Left cardiac atrium (tissue), 4 donors: ENCODE data around the gene PSAP. TPM values are rescaled to one million over a fixed set of nuclear protein-coding genes. Genes with fewer than 3 reads are reported as not detected.

Source experiments
- ATAC-seq, 2 donors: fragments of 200-7000 bp; cut with Tn5 transposase; one replicate each; pipeline ENCODE4 v1.9.1; 2020; ENCODE audit warnings: mild to moderate bottlenecking in 2 of 2, moderate library complexity in 2 of 2
- DNase-seq: peaks from one replicate; pipeline ENCODE4 v3.0.0-alpha.2; 2020
- intact Hi-C, 2 donors: fragments of 100-400 bp; cut with DNase I; formaldehyde crosslinking; loops; one replicate each; pipeline versions ENCODE4 v1.14.1 to v1.15.1; 2022 to 2023
- total RNA-seq, 2 donors: library from RNA; stranded (reverse); fragmentation: NEBNext Ultra II Directional; extraction: Animal tissue kit (Norgen Biotek cat#: 25700); gene quantifications; one replicate each; pipeline ENCODE4 v1.2.1, GENCODE V29; 2021
- donor health status: DM: no; HTN: yes; CAD: no.
- donor health status: DM: no; HTN: yes; CAD: no; lungs with severe emphysema.
- donor health status: DM: yes; HTN: yes; CAD: no.
- donor health status: Dilated cardiomyopathy.

The PSAP gene
- total RNA-seq, 2 donors from 2014 or later, result 1,413 to 1,441 TPM

DNA sequence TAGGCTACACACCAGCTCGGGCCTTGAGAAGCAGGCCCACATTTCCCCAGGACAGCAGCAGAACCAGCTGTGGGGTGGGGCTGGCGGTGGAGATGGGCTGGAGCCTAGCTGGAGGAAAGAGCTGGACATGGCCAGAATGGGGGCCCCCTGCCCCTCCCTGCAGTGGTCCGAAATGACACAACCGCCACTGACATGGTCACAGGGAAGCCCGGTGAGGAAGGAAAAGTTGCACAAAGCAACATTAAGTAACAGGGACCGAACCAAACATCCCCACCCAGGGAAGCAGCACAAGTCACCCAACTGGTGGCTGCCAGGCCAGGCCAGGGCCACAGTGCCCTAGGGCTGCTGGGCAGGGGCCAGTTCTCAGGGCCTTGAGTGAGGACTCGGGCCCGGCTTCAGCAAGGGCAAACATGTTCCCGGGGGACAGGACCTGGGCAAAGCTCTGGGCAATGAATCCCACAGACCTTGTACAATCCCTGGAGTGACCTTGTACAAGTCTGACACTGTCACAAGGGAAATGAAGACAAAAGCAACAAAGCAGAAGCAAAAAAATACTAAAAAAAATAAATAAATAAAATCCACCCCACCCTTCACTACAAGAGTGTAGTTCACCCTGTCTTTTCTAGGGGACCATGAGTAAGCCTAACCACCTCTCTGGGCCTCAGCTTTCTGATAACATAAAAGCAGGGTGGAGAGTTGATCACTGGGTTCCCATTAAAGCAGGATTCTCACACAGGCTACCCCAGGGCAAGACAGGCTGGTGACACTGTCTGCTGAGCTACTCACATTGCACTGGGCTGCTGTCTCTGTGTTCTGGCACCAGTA lies 33.0 kb downstream of the PSAP start:
- peak; percentile 45 to 60 for ATAC-seq
- DNase-seq, result peak; percentile 61
- intact Hi-C loops, result loop anchor here (10.0 kb wide), 1 partner anchor 423 kb away; the partner anchor contains the start of gene CDH23 (in 2 of the 2)

DNA sequence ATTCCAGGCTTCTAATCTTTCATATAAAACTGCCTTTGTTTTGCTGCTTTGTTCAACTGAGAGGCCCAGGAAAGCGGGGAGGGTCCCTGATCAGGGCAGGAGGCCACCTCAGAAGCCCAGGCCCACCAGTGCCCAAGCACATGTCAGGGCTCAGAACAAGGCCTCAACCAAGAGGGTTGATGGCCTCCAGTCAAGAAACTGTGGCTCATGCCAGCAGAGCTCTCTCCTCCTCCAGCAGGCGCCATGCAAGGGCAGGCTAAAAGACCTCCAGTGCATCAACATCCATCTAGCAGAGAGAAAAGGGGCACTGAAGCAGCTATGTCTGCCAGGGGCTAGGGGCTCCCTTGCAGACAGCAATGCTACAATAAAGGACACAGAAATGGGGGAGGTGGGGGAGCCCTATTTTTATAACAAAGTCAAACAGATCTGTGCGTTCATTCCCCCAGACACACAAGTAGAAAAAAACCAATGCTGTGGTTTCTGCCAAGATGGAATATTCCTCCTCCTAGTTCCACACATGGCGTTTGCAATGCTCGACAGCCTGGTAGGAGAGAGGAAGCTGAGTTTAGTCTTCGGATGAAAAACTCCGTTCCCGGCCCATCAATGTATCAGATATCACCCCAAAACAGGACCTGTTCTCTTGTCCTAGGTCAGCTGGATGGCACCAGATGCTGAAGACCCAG lies 34.0 kb downstream of the PSAP start:
- no peak for ATAC-seq
- DNase-seq, result no peak
- intact Hi-C loops, result loop anchor here (10.0 kb wide), 1 partner anchor 422 kb away; the partner anchor contains the start of gene CDH23 (in 2 of the 2)

DNA sequence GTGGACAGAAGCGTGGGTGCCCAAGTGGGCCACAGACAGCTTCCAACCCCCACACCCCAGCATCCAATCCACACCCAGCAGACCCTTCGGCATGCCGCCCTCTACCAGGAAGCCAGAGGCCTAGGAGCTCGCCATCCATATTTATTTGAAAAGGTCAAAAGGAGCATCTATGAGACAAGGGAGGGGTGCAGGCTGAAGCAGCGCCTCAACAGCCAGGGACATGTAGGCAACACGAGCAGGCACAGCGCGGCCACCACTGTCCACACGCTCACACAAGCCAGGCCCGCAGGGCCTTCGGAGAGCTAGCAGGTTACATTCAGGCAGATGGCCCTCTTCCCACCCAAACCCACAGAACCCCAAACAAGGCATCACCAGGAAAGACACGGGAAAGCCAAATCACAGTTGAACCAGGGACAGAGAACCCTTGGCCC lies 34.6 kb downstream of the PSAP start:
- intact Hi-C loops, result loop anchor here (10.0 kb wide), 1 partner anchor 422 kb away; the partner anchor contains the start of gene CDH23 (in 2 of the 2)
- no peak for DNase-seq
- no peak for ATAC-seq

DNA sequence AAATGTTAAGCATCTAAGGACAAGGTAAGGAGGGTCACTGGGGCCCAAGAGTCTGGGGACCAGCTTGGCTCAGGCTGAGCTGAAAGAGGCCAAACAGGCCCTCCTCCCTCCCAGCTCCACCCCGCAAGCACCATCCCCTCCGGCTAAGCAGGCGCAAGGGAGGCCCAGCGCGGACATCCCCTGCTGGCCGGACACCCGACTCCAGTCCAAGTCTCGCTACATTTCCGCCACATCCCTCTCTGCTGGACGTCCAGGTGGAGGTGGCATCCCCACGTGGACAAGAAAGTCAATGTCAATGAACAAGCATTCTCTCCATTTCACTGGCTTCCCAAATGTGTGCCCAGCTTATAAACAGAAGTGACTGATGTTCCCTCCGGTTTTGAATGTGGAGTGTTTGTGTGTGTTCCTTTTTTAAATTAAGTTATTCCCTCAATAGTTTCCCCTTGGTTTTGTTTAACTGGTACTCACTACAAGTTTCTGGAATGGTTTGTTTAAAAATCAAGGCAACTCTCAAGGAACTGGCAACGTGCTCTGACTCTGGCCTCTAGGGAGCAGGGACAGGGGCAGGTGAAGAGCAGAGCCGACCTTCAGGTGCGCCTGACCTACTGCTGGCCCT lies 35.4 kb downstream of the PSAP start:
- no peak for DNase-seq
- intact Hi-C loops, result loop anchor here (10.0 kb wide), 1 partner anchor 421 kb away; the partner anchor contains the start of gene CDH23 (in 2 of the 2)

DNA sequence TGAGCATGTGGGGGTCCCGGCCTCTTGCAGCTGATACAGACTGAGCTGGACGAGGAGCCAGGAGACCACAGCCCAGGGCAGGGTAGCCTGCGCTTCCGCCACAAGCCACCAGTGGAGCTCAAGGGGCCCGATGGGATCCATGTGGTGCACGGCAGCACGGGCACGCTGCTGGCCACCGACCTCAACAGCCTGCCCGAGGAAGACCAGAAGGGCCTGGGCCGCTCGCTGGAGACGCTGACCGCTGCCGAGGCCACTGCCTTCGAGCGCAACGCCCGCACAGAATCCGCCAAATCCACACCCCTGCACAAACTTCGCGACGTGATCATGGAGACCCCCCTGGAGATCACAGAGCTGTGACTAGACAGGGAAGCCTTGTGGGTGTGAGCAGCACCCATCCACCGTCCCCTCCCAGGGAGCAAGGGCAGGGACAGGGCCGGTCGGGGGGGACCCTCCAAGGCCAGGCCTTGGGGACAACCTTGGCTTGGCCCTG lies 36.1 kb downstream of the PSAP start:
- intact Hi-C loops, result loop anchor here (5.0 to 10.0 kb wide), 2 partner anchors 420 to 498 kb away; partner anchors contain the start of genes CDH23 (in 2 of the 2) and SLC29A3 (in 1 of the 2)
- ATAC-seq (no peak), DNase-seq (no peak)

More for the DNA sequence above, 35.4 kb downstream of the PSAP start:
- ATAC-seq, result no peak

DNA sequence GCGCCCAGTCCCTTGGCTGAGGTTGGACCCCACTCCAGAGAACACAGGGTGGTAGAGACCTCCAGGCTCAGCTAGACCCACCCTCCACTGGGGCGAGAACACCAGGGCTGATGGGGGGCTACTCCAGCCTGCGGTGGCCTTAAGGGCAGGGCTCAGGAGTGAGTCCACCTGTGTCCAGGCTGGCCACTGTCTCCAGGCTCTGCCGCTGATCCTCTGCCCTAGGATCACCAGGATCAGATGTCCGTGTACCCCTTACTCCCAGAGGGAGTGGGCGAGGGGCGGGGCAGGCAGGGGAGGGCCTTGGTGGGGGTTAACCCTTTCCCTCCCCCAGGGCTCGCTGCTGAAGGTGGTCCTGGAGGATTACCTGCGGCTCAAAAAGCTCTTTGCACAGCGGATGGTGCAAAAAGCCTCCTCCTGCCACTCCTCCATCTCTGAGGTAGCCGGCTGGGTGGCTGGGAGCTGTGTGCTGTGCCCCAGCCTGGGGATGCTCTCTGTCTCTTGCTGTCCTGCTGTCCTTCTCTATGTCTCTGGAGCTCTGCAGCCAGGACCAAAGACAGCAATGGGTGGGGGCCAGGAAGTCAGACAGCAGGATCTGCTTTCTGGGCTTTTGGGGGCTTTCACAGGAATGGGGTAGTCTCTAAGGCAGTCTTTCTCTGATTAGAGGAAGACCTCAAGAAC lies 38.0 kb downstream of the PSAP start:
- peak in 1 of 2 donors; percentile 3 for ATAC-seq
- intact Hi-C loops, result loop anchor here (5.0 to 10.0 kb wide), 2 partner anchors 418 to 496 kb away; partner anchors contain the start of genes CDH23 (in 2 of the 2) and SLC29A3 (in 1 of the 2)
- DNase-seq, result no peak

DNA sequence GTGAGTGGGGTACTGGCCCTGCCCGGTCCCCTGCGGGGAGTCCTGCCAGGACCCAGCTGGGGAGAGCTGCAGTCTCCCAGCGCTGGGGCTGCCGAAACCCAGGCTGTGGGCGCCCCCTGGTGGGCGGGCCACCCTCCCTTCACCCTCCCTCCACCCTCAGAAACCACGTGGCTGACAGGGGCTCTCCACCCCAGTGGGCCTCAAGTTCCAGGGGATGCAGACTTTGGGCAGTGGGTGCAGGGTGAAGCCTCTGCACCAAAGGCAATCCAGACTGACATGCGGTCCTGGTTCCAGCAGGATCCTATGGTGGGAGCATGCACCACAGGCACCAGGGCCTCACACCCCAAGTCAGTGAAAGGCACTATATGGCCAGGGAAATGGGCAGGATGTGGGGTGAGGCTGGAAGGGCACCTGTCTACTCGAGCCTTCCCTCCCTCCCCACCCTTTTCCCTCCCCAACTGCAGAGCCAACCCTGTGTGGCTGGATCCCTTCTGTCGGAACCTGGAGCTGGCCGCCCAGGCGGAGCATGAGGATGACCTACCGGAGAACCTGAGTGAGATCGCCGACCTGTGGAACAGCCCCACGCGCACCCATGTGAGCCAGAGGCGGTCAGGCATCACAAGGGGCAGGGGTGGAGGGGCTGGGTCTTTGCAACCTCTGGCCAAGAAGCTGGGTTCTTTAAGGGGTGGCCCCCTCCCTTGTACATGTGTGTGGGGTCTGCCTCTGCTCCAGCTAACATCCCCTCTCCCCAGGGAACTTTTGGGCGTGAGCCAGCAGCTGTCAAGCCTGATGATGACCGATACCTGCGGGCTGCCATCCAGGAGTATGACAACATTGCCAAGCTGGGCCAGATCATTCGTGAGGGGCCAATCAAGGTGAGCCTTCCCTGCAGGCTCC lies 38.8 kb downstream of the PSAP start:
- ATAC-seq, result peak; percentile 81
- peak; percentile 80 for DNase-seq
- intact Hi-C loops, result loop anchor here (5.0 to 10.0 kb wide), 2 partner anchors 417 to 495 kb away; partner anchors contain the start of genes CDH23 (in 2 of the 2) and SLC29A3 (in 1 of the 2)

DNA sequence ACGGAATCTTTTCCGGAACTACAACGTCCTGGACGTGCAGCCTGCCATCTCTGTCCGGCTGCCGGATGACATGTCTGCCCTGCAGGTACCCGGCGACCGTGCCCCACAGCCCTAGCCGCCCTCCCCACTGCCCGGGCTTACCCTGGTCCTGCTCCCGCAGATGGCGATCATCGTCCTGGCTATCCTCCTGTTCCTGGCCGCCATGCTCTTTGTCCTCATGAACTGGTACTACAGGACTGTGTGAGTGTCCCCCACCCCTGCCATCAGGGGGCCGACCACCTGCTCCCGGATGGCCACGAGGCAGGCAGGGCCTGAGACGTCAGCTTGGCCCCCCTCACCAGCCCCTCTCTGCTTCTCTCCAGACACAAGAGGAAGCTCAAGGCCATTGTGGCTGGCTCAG lies 39.7 kb downstream of the PSAP start:
- ATAC-seq, result peak in 1 of 2 donors; percentile 5
- intact Hi-C loops, result loop anchor here (5.0 to 10.0 kb wide), 2 partner anchors 417 to 494 kb away; partner anchors contain the start of genes CDH23 (in 2 of the 2) and SLC29A3 (in 1 of the 2)

DNA sequence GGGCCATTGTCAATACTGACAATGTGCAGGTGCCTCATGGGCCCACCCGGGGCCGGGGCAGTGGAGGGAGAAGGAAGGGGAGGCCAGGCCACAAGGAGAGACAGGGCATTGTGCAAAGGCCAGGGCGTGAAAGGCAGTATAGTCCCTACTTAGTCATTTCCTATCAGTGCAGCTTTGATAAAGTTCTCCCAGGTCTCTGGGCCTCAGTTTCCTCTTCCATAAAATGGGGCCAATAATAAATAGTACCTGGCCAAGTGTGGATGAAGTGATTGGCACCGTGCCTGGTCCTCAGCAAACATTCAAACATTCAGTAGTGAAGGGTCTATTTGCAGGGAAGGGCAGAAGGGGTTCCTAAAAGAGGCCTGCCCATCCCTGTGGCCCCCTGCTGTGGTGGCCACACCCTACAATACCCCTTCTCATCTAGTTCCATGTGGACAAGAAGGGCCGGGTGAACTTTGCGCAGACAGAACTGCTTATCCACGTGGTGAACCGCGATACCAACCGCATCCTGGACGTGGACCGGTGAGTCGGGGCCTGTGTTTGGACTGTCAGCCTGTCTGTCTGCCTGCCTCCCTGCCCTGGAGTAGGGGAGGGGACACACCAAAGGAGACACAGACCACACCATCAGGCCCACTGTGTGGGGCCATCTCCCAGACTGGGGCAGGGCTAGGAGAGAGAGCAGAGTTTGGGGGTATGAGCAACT lies 40.9 kb downstream of the PSAP start:
- no peak for ATAC-seq
- DNase-seq, result no peak
- intact Hi-C loops, result loop anchor here (5.0 to 10.0 kb wide), 2 partner anchors 415 to 493 kb away; partner anchors contain the start of genes CDH23 (in 2 of the 2) and SLC29A3 (in 1 of the 2)

More for the DNA sequence above, 39.7 kb downstream of the PSAP start:
- no peak for DNase-seq

DNA sequence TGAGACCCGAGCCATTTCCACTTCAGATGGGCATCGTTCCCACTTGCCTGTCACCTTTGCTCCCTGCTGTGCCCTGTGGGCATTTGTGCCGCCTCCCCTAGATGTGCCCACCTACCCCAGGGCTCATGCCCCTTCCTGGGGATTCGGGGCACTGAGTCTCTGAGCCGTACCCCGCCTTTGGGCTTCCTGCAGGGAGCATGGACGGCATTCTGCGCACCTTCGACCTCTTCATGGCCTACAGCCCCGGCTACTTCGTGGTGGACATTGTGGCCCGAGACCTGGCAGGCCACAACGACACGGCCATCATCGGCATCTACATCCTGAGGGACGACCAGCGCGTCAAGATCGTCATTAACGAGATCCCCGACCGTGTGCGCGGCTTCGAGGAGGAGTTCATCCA lies 41.4 kb downstream of the PSAP start:
- intact Hi-C loops, result loop anchor here (5.0 to 10.0 kb wide), 2 partner anchors 415 to 492 kb away; partner anchors contain the start of genes CDH23 (in 2 of the 2) and SLC29A3 (in 1 of the 2)
- no peak for DNase-seq
- no peak for ATAC-seq

DNA sequence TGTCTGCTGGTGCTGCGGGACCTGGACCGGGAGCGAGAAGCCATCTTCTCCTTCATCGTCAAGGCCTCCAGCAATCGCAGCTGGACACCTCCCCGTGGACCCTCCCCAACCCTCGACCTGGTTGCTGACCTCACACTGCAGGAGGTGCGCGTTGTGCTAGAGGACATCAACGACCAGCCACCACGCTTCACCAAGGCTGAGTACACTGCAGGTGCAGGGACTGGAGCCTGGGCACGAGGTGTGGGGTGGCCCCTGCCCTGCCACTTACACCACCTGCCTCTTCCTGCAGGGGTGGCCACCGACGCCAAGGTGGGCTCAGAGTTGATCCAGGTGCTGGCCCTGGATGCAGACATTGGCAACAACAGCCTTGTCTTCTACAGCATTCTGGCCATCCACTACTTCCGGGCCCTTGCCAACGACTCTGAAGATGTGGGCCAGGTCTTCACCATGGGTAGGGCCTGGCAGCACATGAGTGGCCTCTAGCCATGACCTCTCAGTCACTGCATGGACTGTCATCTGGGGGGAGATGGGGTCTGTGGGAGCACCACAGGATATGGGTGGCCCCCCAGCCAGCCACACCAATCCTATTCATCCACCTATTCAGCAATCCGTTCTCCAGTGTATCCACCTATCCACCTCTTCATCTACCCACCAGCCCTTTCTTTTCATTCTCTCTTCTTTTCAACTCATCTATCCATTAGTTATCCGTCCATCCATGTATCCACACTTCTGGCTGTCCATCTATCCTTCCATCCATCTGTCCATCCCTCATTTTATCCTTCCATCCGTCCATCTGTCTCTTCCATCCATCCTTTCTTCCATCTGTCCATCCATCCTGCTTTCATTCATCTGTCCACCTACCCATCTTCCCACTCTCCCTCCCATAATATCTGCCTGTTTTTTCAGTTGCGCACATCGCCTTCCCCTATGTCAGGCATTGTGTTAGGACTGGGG lies 43.2 kb downstream of the PSAP start:
- no peak for ATAC-seq
- intact Hi-C loops, result no loop called here
- DNase-seq, result no peak

DNA sequence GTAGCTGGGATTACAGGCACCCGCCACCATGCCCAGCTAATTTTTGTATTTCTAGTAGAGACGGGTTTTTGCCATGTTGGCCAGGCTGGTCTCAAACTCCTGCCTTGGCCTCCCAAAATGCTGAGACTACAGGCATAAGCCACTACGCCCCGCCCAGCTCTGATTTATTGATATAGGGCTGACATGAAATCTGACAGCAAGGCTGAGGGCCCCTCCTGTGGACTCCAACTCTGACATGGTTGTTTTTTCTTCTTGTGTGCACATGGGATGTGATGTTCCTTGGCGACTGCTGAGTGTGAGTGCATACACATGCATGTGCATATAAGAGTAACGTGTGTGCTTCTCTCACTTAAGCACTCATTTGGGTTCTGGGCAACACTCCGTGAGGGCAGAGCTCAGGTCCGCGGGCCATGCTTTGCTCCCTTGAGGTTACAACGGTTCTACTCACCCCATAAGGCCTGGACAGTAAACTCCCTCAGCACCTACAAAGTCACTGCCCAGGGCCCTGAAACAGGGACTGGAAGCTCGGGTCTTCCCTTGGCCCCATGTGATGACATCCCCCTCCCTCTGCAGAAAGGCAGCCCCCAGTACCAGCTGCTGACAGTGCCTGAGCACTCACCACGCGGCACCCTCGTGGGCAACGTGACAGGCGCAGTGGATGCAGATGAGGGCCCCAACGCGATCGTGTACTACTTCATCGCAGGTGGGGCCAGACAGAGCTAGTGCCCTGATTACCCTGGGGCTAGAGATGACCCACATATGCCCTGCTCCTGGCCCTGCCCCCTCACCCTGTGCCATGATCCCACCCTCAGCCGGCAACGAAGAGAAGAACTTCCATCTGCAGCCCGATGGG lies 44.1 kb downstream of the PSAP start:
- no peak for ATAC-seq
- no peak for DNase-seq
- intact Hi-C loops, result no loop called here

DNA sequence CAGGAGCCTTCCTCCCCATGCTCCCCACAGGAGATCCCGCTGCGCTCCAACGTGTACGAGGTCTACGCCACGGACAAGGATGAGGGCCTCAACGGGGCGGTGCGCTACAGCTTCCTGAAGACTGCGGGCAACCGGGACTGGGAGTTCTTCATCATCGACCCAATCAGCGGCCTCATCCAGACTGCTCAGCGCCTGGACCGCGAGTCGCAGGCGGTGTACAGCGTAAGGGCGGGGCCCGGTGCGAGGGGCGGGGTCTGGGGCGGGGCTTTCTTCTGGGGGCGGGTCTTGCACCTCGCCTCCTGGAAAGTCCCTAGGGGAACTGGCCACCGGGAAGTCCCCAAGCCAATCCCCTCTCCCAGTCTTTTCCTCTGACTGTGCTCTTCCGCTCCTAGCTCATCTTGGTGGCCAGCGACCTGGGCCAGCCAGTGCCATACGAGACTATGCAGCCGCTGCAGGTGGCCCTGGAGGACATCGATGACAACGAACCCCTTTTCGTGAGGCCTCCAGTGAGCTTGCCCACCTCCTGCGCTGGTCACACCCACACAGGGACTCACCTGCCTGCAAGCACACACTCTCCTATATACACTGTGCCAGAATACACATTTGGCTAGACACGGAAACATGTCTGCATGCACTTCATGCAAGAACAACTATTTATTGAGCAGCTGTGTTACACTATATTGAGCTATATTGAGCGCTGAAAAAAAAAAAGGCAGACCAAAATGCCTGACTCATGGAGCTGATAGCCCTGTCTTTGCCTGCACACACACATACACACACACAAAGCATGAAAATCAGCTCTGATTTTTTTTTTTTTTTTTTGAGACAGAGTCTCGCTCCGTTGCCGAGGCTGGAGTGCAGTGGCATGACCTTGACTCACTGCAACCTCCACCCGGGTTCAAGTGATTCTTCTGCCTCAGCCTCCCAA lies 45.0 kb downstream of the PSAP start:
- peak; percentile 53 for DNase-seq
- peak; percentile 60 to 75 for ATAC-seq

More for the DNA sequence above, 45.0 kb downstream of the PSAP start:
- intact Hi-C loops, result no loop called here
